Measurements from ENCODE around the gene SH2D3A.

The SH2D3A gene

DNA sequence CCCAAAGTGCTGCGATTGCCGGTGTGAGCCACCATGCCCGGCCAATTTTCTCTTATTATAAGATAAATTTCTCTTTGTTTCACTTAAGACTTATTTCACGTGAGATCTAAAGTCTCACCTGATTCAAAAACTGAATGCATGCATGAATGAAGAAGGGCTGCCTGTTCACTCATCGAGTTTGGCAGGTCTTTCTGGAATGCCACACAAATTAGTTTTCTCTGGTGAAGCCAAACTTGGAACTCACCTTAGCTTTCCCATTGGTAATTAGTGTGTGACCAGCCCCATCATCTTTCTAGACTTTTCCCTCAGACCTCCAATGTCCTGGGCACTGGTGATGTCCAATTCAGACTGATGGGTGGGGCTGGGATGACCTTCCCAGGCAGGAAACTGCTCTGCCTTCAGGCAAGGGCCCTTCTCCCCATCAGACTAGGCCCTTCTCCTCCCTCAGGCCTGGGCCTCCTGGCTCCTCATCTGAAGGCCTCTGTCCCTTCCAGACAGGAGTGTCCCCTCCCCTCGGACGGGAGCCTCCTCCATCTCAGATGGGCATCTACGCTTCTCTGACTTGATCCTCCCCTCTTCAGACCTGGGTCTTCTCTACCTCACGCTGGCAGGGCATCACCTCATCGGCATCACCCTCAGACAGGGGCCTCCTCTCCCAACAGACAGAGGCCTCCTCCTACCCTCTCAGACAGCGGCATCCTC is 61.2 kb downstream of the SH2D3A start:
- no peak for ATAC-seq

All from activated CD4-positive, CD25-positive, alpha-beta regulatory T cell treated with anti-CD3 and anti-CD28 coated beads, Interleukin-2, amount 50 U/mL, for 24 hours (primary cell).